Tibial nerve (tissue), 3 donors: Measurements from ENCODE around the gene WDR91.

ENCODE experiments used
- POLR2A ChIP-seq, 2 donors: fragments of 450-650 bp; IDR thresholded peaks; one replicate each; pipeline ENCODE4 v1.6.1; 2017; ENCODE audit warnings: antibody characterized with exemption in 2 of 2, mild to moderate bottlenecking in 2 of 2, moderate library complexity in 2 of 2
- TF ChIP-seq, protein P1 (sequence below), 5 experiments: fragments of 200-600 bp in 3 of 5; fragments of 450-650 bp in 2 of 5; sonication (generic) in 3 of 5; IDR thresholded peaks; one replicate each; pipeline ENCODE4 v1.5.1; 2016 to 2019; ENCODE audit warnings: antibody characterized with exemption in 5 of 5, mild to moderate bottlenecking in 3 of 5, moderate library complexity in 2 of 5

DNA sequence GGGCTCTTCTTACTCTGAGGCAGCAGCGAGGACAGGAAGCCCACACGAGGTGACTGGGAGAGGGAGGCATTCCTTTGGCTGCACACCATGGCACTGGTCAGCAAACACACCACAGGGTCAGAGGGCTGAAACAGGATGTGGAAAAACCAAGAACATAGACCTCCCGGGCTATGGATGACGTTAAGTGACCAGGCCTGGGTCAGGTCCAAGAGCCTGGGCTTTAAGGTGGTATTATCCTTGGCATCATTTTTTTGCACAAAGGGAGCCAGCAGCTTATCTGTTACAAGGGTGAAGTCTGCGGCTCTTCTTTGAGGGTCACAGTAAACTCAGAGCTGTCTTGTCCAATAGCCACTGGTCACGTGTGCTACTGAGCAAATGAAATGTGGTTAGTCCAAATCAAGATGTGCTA is 7.0 kb downstream of the WDR91 start:
- TF ChIP-seq, protein P1, sequence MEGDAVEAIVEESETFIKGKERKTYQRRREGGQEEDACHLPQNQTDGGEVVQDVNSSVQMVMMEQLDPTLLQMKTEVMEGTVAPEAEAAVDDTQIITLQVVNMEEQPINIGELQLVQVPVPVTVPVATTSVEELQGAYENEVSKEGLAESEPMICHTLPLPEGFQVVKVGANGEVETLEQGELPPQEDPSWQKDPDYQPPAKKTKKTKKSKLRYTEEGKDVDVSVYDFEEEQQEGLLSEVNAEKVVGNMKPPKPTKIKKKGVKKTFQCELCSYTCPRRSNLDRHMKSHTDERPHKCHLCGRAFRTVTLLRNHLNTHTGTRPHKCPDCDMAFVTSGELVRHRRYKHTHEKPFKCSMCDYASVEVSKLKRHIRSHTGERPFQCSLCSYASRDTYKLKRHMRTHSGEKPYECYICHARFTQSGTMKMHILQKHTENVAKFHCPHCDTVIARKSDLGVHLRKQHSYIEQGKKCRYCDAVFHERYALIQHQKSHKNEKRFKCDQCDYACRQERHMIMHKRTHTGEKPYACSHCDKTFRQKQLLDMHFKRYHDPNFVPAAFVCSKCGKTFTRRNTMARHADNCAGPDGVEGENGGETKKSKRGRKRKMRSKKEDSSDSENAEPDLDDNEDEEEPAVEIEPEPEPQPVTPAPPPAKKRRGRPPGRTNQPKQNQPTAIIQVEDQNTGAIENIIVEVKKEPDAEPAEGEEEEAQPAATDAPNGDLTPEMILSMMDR (IDR thresholded peaks at IDR 0.05) = no peak
- no peak for TF ChIP-seq POLR2A (IDR thresholded peaks at IDR 0.05)
